Measurements from ENCODE around the gene ANTXR1. TPM values are rescaled to one million over a fixed set of nuclear protein-coding genes. Genes with fewer than 3 reads are reported as not detected.

The ANTXR1 gene
- total RNA-seq, 2 experiments from 2014 or later = 0.05 to 0.23 TPM

DNA sequence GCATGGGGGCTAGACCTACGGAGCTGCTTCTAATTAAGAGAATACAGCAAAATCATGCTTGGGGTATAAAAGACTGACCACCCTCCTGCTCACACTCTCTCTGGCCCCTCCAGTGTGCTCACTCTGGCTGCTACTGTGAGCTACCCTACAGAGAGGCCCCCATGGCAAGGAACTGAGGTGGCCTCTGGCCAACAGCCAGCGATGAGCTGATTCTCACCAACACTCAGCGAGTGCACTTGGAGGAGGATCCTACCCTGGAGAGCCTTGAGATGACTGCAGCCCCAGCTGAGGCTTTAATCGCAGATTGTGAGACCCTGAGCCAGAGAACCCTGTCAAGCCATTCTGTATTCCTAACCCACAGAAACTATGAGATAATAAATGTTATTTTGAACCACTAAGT is 285.9 kb downstream of the ANTXR1 start:
- H3K4me3 Mint-ChIP-seq = no peak overlapping the region
- H3K27me3 Mint-ChIP-seq = peaks cover 23% of the 10 kb centered on the region
- H3K27ac Mint-ChIP-seq = no peak overlapping the region
- no peaks in the 10 kb centered on the region for H3K9me3 Mint-ChIP-seq
- no peaks in the 10 kb centered on the region for H3K36me3 Mint-ChIP-seq (ENCODE audit: low read depth)
- ChIA-PET CTCF (interaction anchor here (0.5 to 1.0 kb wide), 3 partner anchors 8 to 26 kb away, joined by 3 to 4 read pairs (median 3); no protein-coding TSS in a partner anchor), POLR2A (no interaction called here)
- no peaks in the 10 kb centered on the region for H3K4me1 Mint-ChIP-seq
- no peak for DNase-seq

Small RNA genes lying within 50 kb of the gene (microRNA-seq; reads per million reads assigned to microRNA genes)
- gene MIR3126 (ENCODE audit: borderline microRNAs expressed, borderline replicate concordance) = not detected

Other genes starting within 250 kb of the ANTXR1 start
- gene BMP10, start 141.8 kb upstream of the ANTXR1 start, total RNA-seq = not detected
- not detected for gene GKN2, start 60.3 kb upstream of the ANTXR1 start, total RNA-seq
- not detected for gene GKN1, start 38.5 kb upstream of the ANTXR1 start, total RNA-seq